KOPT-K1 (cell line): ENCODE results near the gene MAMDC2.
"Not testable (repeated sequence)": the region's sequence is repeated elsewhere in the genome, so short reads cannot be mapped to it uniquely, and the experiment has no call there.

Experiments
- H3K27ac ChIP-seq: fragments of 200-600 bp; sonication (generic); 2 replicates; pipeline ENCODE4 v1.5.1; 2016; ENCODE audit warnings: antibody characterized with exemption, mild to moderate bottlenecking, low read depth, low read length; ENCODE audit not compliant: poor library complexity, severe bottlenecking
- H3K36me3 ChIP-seq: fragments of 200-600 bp; sonication (generic); 2 replicates; pipeline ENCODE4 v1.5.1; 2017; ENCODE audit warnings: antibody characterized with exemption, mild to moderate bottlenecking, low read length, moderate library complexity; ENCODE audit not compliant: insufficient read depth
- H3K9me3 ChIP-seq: fragments of 200-600 bp; sonication (generic); 2 replicates; pipeline ENCODE4 v1.5.1; 2017; ENCODE audit warnings: antibody characterized with exemption, low read length, mild to moderate bottlenecking; ENCODE audit not compliant: insufficient read depth, poor library complexity, severe bottlenecking

Gene MAMDC2

GRCh38 chr9:70192707-70193106, 149.1 kb downstream of the MAMDC2 start:
- Histone ChIP-seq H3K9me3 (no peaks in the 10 kb centered on the region), H3K36me3 (no peaks in the 10 kb centered on the region), H3K27ac (no peak overlapping the region)

- Histone ChIP-seq H3K36me3 (no peaks in the 10 kb centered on the region), H3K9me3 (no peaks in the 10 kb centered on the region), H3K27ac (no peak overlapping the region)
Observed at GRCh38 chr9:70195456-70195855, 151.8 kb downstream of the MAMDC2 start.

GRCh38 chr9:70197216-70198044, 153.8 kb downstream of the MAMDC2 start:
- H3K27ac ChIP-seq: no peak overlapping the region
- no peaks in the 10 kb centered on the region for H3K9me3 ChIP-seq
- H3K36me3 ChIP-seq: no peaks in the 10 kb centered on the region

GRCh38 chr9:70204743-70205142, 161.1 kb downstream of the MAMDC2 start:
- not testable (repeated sequence) for H3K36me3 ChIP-seq, H3K27ac ChIP-seq, H3K9me3 ChIP-seq

- H3K36me3 ChIP-seq: no peaks in the 10 kb centered on the region
- H3K9me3 ChIP-seq: no peaks in the 10 kb centered on the region
- H3K27ac ChIP-seq: no peak overlapping the region
Observed at GRCh38 chr9:70205366-70206020, 161.8 kb downstream of the MAMDC2 start.

- no peaks in the 10 kb centered on the region for H3K9me3 ChIP-seq
- no peaks in the 10 kb centered on the region for H3K36me3 ChIP-seq
- no peak overlapping the region for H3K27ac ChIP-seq
Observed at GRCh38 chr9:70217029-70217428, 173.4 kb downstream of the MAMDC2 start.

- no peak overlapping the region for H3K27ac ChIP-seq
- no peaks in the 10 kb centered on the region for H3K9me3 ChIP-seq
- H3K36me3 ChIP-seq: no peaks in the 10 kb centered on the region
Observed at GRCh38 chr9:70218767-70219166, 175.1 kb downstream of the MAMDC2 start.

- no peaks in the 10 kb centered on the region for H3K9me3 ChIP-seq
- H3K27ac ChIP-seq: no peak overlapping the region
- H3K36me3 ChIP-seq: no peaks in the 10 kb centered on the region
Observed at GRCh38 chr9:70220216-70220615, 176.6 kb downstream of the MAMDC2 start.

- no peaks in the 10 kb centered on the region for H3K9me3 ChIP-seq
Observed at GRCh38 chr9:70222354-70222753, 178.7 kb downstream of the MAMDC2 start.

GRCh38 chr9:70228118-70228517, 184.5 kb downstream of the MAMDC2 start:
- Histone ChIP-seq H3K27ac (no peak overlapping the region), H3K36me3 (no peaks in the 10 kb centered on the region), H3K9me3 (no peaks in the 10 kb centered on the region)

More at GRCh38 chr9:70222354-70222753, 178.7 kb downstream of the MAMDC2 start:
- Histone ChIP-seq H3K27ac (no peak overlapping the region), H3K36me3 (no peaks in the 10 kb centered on the region)

GRCh38 chr9:70228611-70229010, 185.0 kb downstream of the MAMDC2 start:
- Histone ChIP-seq H3K36me3 (no peaks in the 10 kb centered on the region), H3K27ac (no peak overlapping the region), H3K9me3 (no peaks in the 10 kb centered on the region)

GRCh38 chr9:70229026-70229425, 185.4 kb downstream of the MAMDC2 start:
- no peak overlapping the region for H3K27ac ChIP-seq
- H3K9me3 ChIP-seq: no peaks in the 10 kb centered on the region
- no peaks in the 10 kb centered on the region for H3K36me3 ChIP-seq

GRCh38 chr9:70229579-70229978, 185.9 kb downstream of the MAMDC2 start:
- Histone ChIP-seq H3K27ac (no peak overlapping the region), H3K36me3 (no peaks in the 10 kb centered on the region), H3K9me3 (no peaks in the 10 kb centered on the region)

GRCh38 chr9:70232476-70232875, 188.8 kb downstream of the MAMDC2 start:
- H3K27ac ChIP-seq: no peak overlapping the region
- no peaks in the 10 kb centered on the region for H3K9me3 ChIP-seq
- no peaks in the 10 kb centered on the region for H3K36me3 ChIP-seq

- H3K9me3 ChIP-seq, H3K27ac ChIP-seq, H3K36me3 ChIP-seq: not testable (repeated sequence)
Observed at GRCh38 chr9:70234208-70234607, 190.6 kb downstream of the MAMDC2 start.

GRCh38 chr9:70245952-70246351, 202.3 kb downstream of the MAMDC2 start:
- H3K36me3 ChIP-seq, H3K9me3 ChIP-seq, H3K27ac ChIP-seq: not testable (repeated sequence)
